Transverse colon (tissue), 4 donors: Measurements from ENCODE around the gene GPR45. TPM values are rescaled to one million over a fixed set of nuclear protein-coding genes. Genes with fewer than 3 reads are reported as not detected.

ENCODE experiments used
- DNase-seq: peaks from one replicate; pipeline ENCODE4 v3.0.0-alpha.2; 2019
- H3K27ac ChIP-seq, 4 donors: fragments of 200-600 bp; sonication (generic); 2 replicates each; pipeline ENCODE4 v1.5.1; 2016 to 2018; ENCODE audit warnings: inconsistent platforms in 4 of 4
- H3K27me3 ChIP-seq: fragments of 200-600 bp; sonication (generic); 2 replicates; pipeline ENCODE4 v1.5.1; 2017; ENCODE audit warnings: inconsistent platforms
- H3K36me3 ChIP-seq, 4 donors: fragments of 200-600 bp; sonication (generic); 2 replicates each; pipeline ENCODE4 v1.5.1; 2017 to 2019; ENCODE audit warnings: inconsistent platforms in 4 of 4
- H3K4me1 ChIP-seq, 4 donors: fragments of 200-600 bp; sonication (generic); 2 replicates each; pipeline ENCODE4 v1.5.1; 2017 to 2020; ENCODE audit warnings: inconsistent platforms in 4 of 4
- H3K4me3 ChIP-seq, 4 donors: fragments of 200-600 bp; sonication (generic); 1 replicate in 1 of 4; 2 replicates in 3 of 4; pipeline versions ENCODE4 v1.5.1 to v1.6.1; 2017 to 2019; ENCODE audit warnings: inconsistent platforms in 4 of 4
- H3K9me3 ChIP-seq, 2 donors: fragments of 200-600 bp; sonication (generic); 2 replicates each; pipeline ENCODE4 v1.5.1; 2017 to 2019; ENCODE audit warnings: inconsistent platforms in 2 of 2
- CTCF ChIP-seq, 5 experiments: fragments of 200-600 bp in 3 of 5; fragments of 450-650 bp in 2 of 5; sonication (generic) in 3 of 5; IDR thresholded peaks; 1 replicate in 2 of 5; 2 replicates in 3 of 5; pipeline ENCODE4 v1.5.1; 2016 to 2017; ENCODE audit warnings: antibody characterized with exemption in 5 of 5, inconsistent platforms in 3 of 5, mild to moderate bottlenecking in 2 of 5, moderate library complexity in 1 of 5
- EP300 ChIP-seq: sonication (generic); formaldehyde crosslinking; IDR thresholded peaks from one replicate; pipeline ENCODE4 v1.6.1; 2017; ENCODE audit warnings: antibody characterized with exemption, low read depth
- POLR2A ChIP-seq: fragments of 450-650 bp; IDR thresholded peaks from one replicate; pipeline ENCODE4 v1.6.1; 2016; ENCODE audit warnings: antibody characterized with exemption, mild to moderate bottlenecking, moderate library complexity
- POLR2AphosphoS5 ChIP-seq, 3 donors: sonication (generic); formaldehyde crosslinking; IDR thresholded peaks; one replicate each; pipeline ENCODE4 v1.6.1; 2016; ENCODE audit warnings: antibody characterized with exemption in 3 of 3
- WGBS, 2 donors: methylation state at CpG; one replicate each; pipeline ENCODE4 v1.1.5; 2018; ENCODE audit warnings: low coverage in 1 of 2; 5-methylcytosine and 5-hydroxymethylcytosine counted together
- in situ Hi-C, 4 donors: fragments of 200-750 bp; cut with MboI; loops; one replicate each; pipeline versions ENCODE4 v1.15.0 to v1.15.1; 2017; ENCODE audit warnings: low sequenced_read_pairs in 3 of 4, low pct_ligation_motif_present in 1 of 4, low pct_unique_long_range_greater_than_20kb in 1 of 4
- intact Hi-C: fragments of 100-400 bp; cut with DNase I; formaldehyde crosslinking; loops from one replicate; pipeline ENCODE4 v1.15.1; 2023; ENCODE audit warnings: low total_unique reads
- total RNA-seq, 4 donors: library from RNA; depleted of rRNA; stranded (reverse); fragments of >200 nt; gene quantifications; one replicate each; pipeline ENCODE4 v1.1.0, GENCODE V29; 2016

GPR45 gene
- total RNA-seq, 4 donors from 2014 or later: not detected

- intact Hi-C loops: no loop called here
- H3K27me3 ChIP-seq: no peaks in the 10 kb centered on the region
- TF ChIP-seq POLR2AphosphoS5 (IDR thresholded peaks at IDR 0.05) (no peak), EP300 (no peak), POLR2A (no peak), CTCF (IDR thresholded peaks at IDR 0.05) (no peak)
- H3K4me1 ChIP-seq: no peaks in the 10 kb centered on the region
- 88 to 93% methylated on average over 14 of the region's 14 CpGs for WGBS, 2 donors
- peaks cover 0 to 54% (median 27%) of the 10 kb centered on the region in 4 donors for H3K36me3 ChIP-seq
- H3K27ac ChIP-seq: no peak overlapping the region
- no peaks in the 10 kb centered on the region for H3K9me3 ChIP-seq
- in situ Hi-C loops: no loop called here
- H3K4me3 ChIP-seq: no peak overlapping the region
- DNase-seq: no peak
These were observed 30.0 kb downstream of the GPR45 start for GRCh38 chr2:105271393-105272045.

GRCh38 chr2:105272176-105272575 is 30.6 kb downstream of the GPR45 start:
- H3K27ac ChIP-seq: no peak overlapping the region
- intact Hi-C loops: no loop called here
- no peak overlapping the region for H3K4me3 ChIP-seq
- H3K4me1 ChIP-seq: no peaks in the 10 kb centered on the region
- no peak for DNase-seq
- H3K36me3 ChIP-seq: peaks cover 0 to 55% (median 26%) of the 10 kb centered on the region in 4 donors
- in situ Hi-C loops: no loop called here
- H3K9me3 ChIP-seq: no peaks in the 10 kb centered on the region
- WGBS, 2 donors: 90% methylated on average over 9 of the region's 9 CpGs; no CpG with 5 or more reads in 1 of the 2 donors
- TF ChIP-seq POLR2A (no peak), EP300 (no peak), POLR2AphosphoS5 (IDR thresholded peaks at IDR 0.05) (no peak), CTCF (IDR thresholded peaks at IDR 0.05) (no peak)
- no peaks in the 10 kb centered on the region for H3K27me3 ChIP-seq

GRCh38 chr2:105274046-105274445 is 32.5 kb downstream of the GPR45 start:
- in situ Hi-C loops: no loop called here
- 40 to 87% methylated on average over 1 to 4 of the region's 4 CpGs for WGBS, 2 donors
- no peak for TF ChIP-seq POLR2A
- no peak for TF ChIP-seq EP300
- no peak for TF ChIP-seq POLR2AphosphoS5 (IDR thresholded peaks at IDR 0.05)
- TF ChIP-seq CTCF (IDR thresholded peaks at IDR 0.05): no peak
- no peak overlapping the region for H3K4me3 ChIP-seq
- H3K27me3 ChIP-seq: no peaks in the 10 kb centered on the region
- H3K4me1 ChIP-seq: no peaks in the 10 kb centered on the region
- no peak overlapping the region for H3K27ac ChIP-seq
- DNase-seq: no peak
- intact Hi-C loops: no loop called here
- H3K9me3 ChIP-seq: no peaks in the 10 kb centered on the region
- peaks cover 0 to 45% (median 21%) of the 10 kb centered on the region in 4 donors for H3K36me3 ChIP-seq

GRCh38 chr2:105278654-105279053 is 37.1 kb downstream of the GPR45 start:
- intact Hi-C loops: no loop called here
- in situ Hi-C loops: no loop called here
- H3K4me1 ChIP-seq: no peaks in the 10 kb centered on the region
- DNase-seq: no peak
- H3K4me3 ChIP-seq: no peak overlapping the region
- WGBS, 2 donors: 60 to 80% methylated on average over 4 to 5 of the region's 5 CpGs
- H3K27me3 ChIP-seq: no peaks in the 10 kb centered on the region
- H3K9me3 ChIP-seq: no peaks in the 10 kb centered on the region
- H3K36me3 ChIP-seq: peaks cover 0 to 37% (median 11%) of the 10 kb centered on the region in 4 donors
- H3K27ac ChIP-seq: no peak overlapping the region
- TF ChIP-seq EP300 (no peak), CTCF (IDR thresholded peaks at IDR 0.05) (no peak), POLR2AphosphoS5 (IDR thresholded peaks at IDR 0.05) (no peak), POLR2A (no peak)
